Lung (tissue), 4 donors: Measurements from ENCODE around the gene PODXL. TPM values are rescaled to one million over a fixed set of nuclear protein-coding genes. Genes with fewer than 3 reads are reported as not detected.

Experiments used
- polyA plus RNA-seq, 2 donors: library from polyadenylated mRNA; stranded (reverse); fragments of 200-250 nt; gene quantifications; one replicate each; pipeline ENCODE4 v1.2.1, GENCODE V29; 2013
- total RNA-seq, 2 donors: library from RNA; depleted of rRNA in 1 of 2; stranded (reverse); fragments of >200 nt in 1 of 2; gene quantifications; one replicate each; pipeline ENCODE4 v1.2.1, GENCODE V29; 2014 to 2021
- donor health status: Bipolar disorder and iron deficiency.
- donor health status: healthy.
- donor health status: DM: yes; HTN: yes; CAD: no.

PODXL gene
- total and polyA plus RNA-seq, 4 donors = 24.3 to 133 (median 57.6) TPM

Other genes starting within 250 kb of the PODXL start
- gene MKLN1, start 228.8 kb downstream of the PODXL start, total RNA-seq = 100 to 1,000 TPM in 1 of 2 donors, 10 to 100 TPM in 1; 42.7 to 135 TPM
- gene MKLN1, start 228.8 kb downstream of the PODXL start, polyA plus RNA-seq = 10 to 100 TPM; 11.6 to 12.0 TPM